GM23338 (cell line): ENCODE measurements around the gene TNNI3K.

Source experiments
- EZH2 ChIP-seq: fragments of 200-600 bp; sonication (generic); IDR thresholded peaks from one replicate; pipeline ENCODE4 v1.8.0; 2017; ENCODE audit warnings: antibody characterized with exemption, mild to moderate bottlenecking, low read depth; ENCODE audit not compliant: unreplicated experiment
- POLR2AphosphoS5 ChIP-seq: IDR thresholded peaks from 2 replicates; pipeline ENCODE4 v1.6.1; 2016; ENCODE audit warnings: antibody characterized with exemption, low read depth
- STAT1 ChIP-seq: IDR thresholded peaks from one replicate; pipeline ENCODE4 v1.6.1; 2016; ENCODE audit warnings: antibody characterized with exemption; ENCODE audit not compliant: unreplicated experiment
- TF ChIP-seq, protein P1 (sequence below): IDR thresholded peaks from one replicate; pipeline ENCODE4 v1.6.1; 2018; ENCODE audit warnings: antibody characterized with exemption; ENCODE audit not compliant: unreplicated experiment
- TF ChIP-seq, protein P2 (sequence below), 2 experiments: fragments of 200-600 bp in 1 of 2; sonication (generic) in 1 of 2; conservative IDR thresholded peaks; 2 replicates each; pipeline versions ENCODE4 v1.5.1 to v1.6.1; 2016 to 2017; ENCODE audit warnings: antibody characterized with exemption in 2 of 2, low read depth in 2 of 2, mild to moderate bottlenecking in 2 of 2, moderate library complexity in 1 of 2

DNA sequence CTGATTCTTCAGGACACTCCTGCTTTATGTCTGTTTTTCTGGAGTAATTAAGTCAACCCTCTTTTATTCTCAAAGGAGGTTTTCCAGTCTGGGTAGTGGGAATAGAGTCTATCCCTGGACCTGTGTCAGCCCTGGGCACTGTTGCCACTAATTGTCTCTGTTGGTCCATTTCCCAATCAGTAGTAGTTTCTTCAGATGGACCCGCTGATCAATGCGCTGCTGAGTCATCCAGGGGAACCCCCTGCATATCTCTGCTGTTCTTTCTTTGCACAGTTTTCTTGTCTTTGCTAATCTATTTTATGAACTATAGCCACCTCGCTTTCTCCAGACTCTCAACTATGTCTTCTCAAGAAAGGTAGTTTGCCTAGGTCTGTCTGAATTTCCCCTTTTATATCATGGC, 82.5 kb downstream of the TNNI3K start:
- TF ChIP-seq POLR2AphosphoS5 (no peak), EZH2 (no peak), STAT1 (no peak)
- TF ChIP-seq, protein P1, sequence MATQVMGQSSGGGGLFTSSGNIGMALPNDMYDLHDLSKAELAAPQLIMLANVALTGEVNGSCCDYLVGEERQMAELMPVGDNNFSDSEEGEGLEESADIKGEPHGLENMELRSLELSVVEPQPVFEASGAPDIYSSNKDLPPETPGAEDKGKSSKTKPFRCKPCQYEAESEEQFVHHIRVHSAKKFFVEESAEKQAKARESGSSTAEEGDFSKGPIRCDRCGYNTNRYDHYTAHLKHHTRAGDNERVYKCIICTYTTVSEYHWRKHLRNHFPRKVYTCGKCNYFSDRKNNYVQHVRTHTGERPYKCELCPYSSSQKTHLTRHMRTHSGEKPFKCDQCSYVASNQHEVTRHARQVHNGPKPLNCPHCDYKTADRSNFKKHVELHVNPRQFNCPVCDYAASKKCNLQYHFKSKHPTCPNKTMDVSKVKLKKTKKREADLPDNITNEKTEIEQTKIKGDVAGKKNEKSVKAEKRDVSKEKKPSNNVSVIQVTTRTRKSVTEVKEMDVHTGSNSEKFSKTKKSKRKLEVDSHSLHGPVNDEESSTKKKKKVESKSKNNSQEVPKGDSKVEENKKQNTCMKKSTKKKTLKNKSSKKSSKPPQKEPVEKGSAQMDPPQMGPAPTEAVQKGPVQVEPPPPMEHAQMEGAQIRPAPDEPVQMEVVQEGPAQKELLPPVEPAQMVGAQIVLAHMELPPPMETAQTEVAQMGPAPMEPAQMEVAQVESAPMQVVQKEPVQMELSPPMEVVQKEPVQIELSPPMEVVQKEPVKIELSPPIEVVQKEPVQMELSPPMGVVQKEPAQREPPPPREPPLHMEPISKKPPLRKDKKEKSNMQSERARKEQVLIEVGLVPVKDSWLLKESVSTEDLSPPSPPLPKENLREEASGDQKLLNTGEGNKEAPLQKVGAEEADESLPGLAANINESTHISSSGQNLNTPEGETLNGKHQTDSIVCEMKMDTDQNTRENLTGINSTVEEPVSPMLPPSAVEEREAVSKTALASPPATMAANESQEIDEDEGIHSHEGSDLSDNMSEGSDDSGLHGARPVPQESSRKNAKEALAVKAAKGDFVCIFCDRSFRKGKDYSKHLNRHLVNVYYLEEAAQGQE, result no peak
- TF ChIP-seq, protein P2, sequence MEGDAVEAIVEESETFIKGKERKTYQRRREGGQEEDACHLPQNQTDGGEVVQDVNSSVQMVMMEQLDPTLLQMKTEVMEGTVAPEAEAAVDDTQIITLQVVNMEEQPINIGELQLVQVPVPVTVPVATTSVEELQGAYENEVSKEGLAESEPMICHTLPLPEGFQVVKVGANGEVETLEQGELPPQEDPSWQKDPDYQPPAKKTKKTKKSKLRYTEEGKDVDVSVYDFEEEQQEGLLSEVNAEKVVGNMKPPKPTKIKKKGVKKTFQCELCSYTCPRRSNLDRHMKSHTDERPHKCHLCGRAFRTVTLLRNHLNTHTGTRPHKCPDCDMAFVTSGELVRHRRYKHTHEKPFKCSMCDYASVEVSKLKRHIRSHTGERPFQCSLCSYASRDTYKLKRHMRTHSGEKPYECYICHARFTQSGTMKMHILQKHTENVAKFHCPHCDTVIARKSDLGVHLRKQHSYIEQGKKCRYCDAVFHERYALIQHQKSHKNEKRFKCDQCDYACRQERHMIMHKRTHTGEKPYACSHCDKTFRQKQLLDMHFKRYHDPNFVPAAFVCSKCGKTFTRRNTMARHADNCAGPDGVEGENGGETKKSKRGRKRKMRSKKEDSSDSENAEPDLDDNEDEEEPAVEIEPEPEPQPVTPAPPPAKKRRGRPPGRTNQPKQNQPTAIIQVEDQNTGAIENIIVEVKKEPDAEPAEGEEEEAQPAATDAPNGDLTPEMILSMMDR (conservative IDR thresholded peaks at IDR 0.05; ENCODE audit: low read depth in 2 of 2), result no peak
